Ishikawa (cell line): ENCODE data around the gene FPR2.

ENCODE experiments used
- CEBPB ChIP-seq: IDR thresholded peaks from 2 replicates; pipeline ENCODE4 v1.6.1; 2012
- CREB1 ChIP-seq: IDR thresholded peaks from 2 replicates; pipeline ENCODE4 v1.6.1; 2012; ENCODE audit warnings: low read depth
- EGR1 ChIP-seq: IDR thresholded peaks from 2 replicates; pipeline ENCODE4 v1.6.1; 2012
- EP300 ChIP-seq: IDR thresholded peaks from 2 replicates; pipeline ENCODE4 v1.6.1; 2012; ENCODE audit warnings: borderline replicate concordance
- FOXM1 ChIP-seq: IDR thresholded peaks from 2 replicates; pipeline ENCODE4 v1.6.1; 2012; ENCODE audit warnings: low read depth, borderline replicate concordance
- MAX ChIP-seq: IDR thresholded peaks from 2 replicates; pipeline ENCODE4 v1.6.1; 2012
- REST ChIP-seq: IDR thresholded peaks from 2 replicates; pipeline ENCODE4 v1.6.1; 2012; ENCODE audit warnings: low read depth, mild to moderate bottlenecking
- TAF1 ChIP-seq: IDR thresholded peaks from 2 replicates; pipeline ENCODE4 v1.6.1; 2012; ENCODE audit warnings: low read depth, mild to moderate bottlenecking
- YY1 ChIP-seq: IDR thresholded peaks from 2 replicates; pipeline ENCODE4 v1.6.1; 2012; ENCODE audit warnings: low read depth

GRCh38 chr19:51737389-51737788 lies 23.6 kb upstream of the FPR2 start:
- TF ChIP-seq REST (no peak), EP300 (no peak), MAX (no peak), TAF1 (no peak), FOXM1 (no peak), CEBPB (no peak), EGR1 (no peak), CREB1 (no peak), YY1 (no peak)
